22Rv1 (cell line): ENCODE results near the gene NTN1.

ENCODE experiments used
- CTCF ChIP-seq: fragments of 450-650 bp; IDR thresholded peaks from 2 replicates; pipeline ENCODE4 v1.5.1; 2017; ENCODE audit warnings: mild to moderate bottlenecking
- ZFX ChIP-seq: fragments of 450-650 bp; IDR thresholded peaks from 2 replicates; pipeline ENCODE4 v1.6.1; 2017; ENCODE audit warnings: antibody characterized with exemption, borderline replicate concordance

- TF ChIP-seq CTCF (no peak), ZFX (no peak)
Measured at GRCh38 chr17:9247401-9247938, 226.2 kb downstream of the NTN1 start.
